Breast epithelium (tissue), 3 donors: ENCODE results near the gene PRPF40A.
A peak's percentile ranks its signal among the peaks of the same experiment; 100 is the strongest.

Experiments used
- POLR2A ChIP-seq: fragments of 450-650 bp; IDR thresholded peaks from one replicate; pipeline ENCODE4 v1.6.1; 2016; ENCODE audit warnings: antibody characterized with exemption, mild to moderate bottlenecking, moderate library complexity
- POLR2AphosphoS5 ChIP-seq, 3 donors: sonication (generic); formaldehyde crosslinking; IDR thresholded peaks; one replicate each; pipeline ENCODE4 v1.6.1; 2017; ENCODE audit warnings: antibody characterized with exemption in 3 of 3
- TF ChIP-seq, protein P1 (sequence below), 3 donors: fragments of 450-650 bp; IDR thresholded peaks; one replicate each; pipeline ENCODE4 v1.5.1; 2016 to 2017; ENCODE audit warnings: antibody characterized with exemption in 3 of 3, mild to moderate bottlenecking in 3 of 3, moderate library complexity in 3 of 3

DNA sequence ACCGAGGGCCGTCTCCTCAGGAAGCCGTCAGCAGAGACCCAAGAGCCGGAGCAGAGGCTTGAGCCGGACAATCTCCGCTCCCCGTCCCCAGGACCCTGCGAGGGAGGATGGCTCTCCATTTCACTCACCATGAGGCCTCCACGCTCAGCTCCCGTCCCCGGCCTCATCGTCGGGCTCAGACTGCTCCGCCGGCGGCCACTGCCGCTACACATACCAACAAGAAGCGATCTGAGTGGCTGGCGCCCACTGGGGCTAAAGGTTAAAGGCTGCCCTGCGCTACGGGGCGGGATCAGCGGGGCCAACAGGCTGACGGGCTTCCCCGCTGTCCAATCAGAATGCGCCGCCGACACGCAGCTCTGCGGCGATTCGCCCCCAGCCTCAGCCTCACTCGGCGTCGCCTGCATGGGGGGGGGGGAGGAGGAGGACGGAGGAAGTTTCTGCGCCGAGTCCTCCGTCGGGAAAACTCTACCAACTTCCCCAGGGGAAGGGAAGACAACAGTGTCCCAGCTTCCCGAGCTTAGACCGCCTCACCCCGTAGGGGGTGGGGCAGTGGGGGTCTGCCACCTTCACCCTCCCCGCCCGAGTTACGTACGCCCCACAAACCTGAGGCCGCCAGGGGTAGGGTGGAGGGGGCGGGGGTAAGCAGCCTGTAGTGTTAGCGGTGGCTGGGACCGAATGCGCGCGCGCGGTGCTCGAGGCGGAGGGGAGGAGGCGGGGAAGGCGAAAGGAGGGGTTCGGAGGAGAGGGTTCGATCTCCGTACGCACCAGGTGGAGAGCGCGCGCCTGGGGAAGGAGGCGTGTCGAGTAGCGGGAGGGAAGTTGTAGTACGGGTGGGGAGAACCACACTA, at the start of gene PRPF40A:
- TF ChIP-seq, protein P1, sequence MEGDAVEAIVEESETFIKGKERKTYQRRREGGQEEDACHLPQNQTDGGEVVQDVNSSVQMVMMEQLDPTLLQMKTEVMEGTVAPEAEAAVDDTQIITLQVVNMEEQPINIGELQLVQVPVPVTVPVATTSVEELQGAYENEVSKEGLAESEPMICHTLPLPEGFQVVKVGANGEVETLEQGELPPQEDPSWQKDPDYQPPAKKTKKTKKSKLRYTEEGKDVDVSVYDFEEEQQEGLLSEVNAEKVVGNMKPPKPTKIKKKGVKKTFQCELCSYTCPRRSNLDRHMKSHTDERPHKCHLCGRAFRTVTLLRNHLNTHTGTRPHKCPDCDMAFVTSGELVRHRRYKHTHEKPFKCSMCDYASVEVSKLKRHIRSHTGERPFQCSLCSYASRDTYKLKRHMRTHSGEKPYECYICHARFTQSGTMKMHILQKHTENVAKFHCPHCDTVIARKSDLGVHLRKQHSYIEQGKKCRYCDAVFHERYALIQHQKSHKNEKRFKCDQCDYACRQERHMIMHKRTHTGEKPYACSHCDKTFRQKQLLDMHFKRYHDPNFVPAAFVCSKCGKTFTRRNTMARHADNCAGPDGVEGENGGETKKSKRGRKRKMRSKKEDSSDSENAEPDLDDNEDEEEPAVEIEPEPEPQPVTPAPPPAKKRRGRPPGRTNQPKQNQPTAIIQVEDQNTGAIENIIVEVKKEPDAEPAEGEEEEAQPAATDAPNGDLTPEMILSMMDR (IDR thresholded peaks at IDR 0.05): peak in 1 of 3 donors; percentile 36
- peak; percentile 70 for TF ChIP-seq POLR2A
- TF ChIP-seq POLR2AphosphoS5 (IDR thresholded peaks at IDR 0.05): peak; percentile 86 to 98 (median 93)
